GM23338 (cell line): ENCODE data around the gene FAM13A. TPM values are rescaled to one million over a fixed set of nuclear protein-coding genes. Genes with fewer than 3 reads are reported as not detected.

Experiments used
- ATAC-seq: fragments of 200-7000 bp; cut with Tn5 transposase; 3 replicates; pipeline ENCODE4 v1.9.1; 2020
- DNase-seq: peaks from one replicate; pipeline ENCODE4 v3.0.0-alpha.2; 2015; ENCODE audit warnings: low spot score
- H2AFZ ChIP-seq: fragments of 200-600 bp; sonication (generic); 2 replicates; pipeline ENCODE4 v1.8.0; 2016; ENCODE audit warnings: antibody characterized with exemption, mild to moderate bottlenecking, moderate library complexity
- H3F3A ChIP-seq: fragments of 200-600 bp; sonication (generic); replicated peaks from 2 replicates; pipeline ENCODE4 v1.8.0; 2017; ENCODE audit warnings: antibody characterized with exemption, mixed run types, low read depth
- H3K27ac ChIP-seq: fragments of 200-600 bp; sonication (generic); 2 replicates; pipeline ENCODE4 v1.6.1; 2016; ENCODE audit warnings: low read depth
- H3K27me3 ChIP-seq: fragments of 200-600 bp; sonication (generic); 2 replicates; pipeline ENCODE4 v1.8.0; 2016; ENCODE audit warnings: mild to moderate bottlenecking, mixed run types, moderate library complexity; ENCODE audit not compliant: insufficient read depth
- H3K36me3 ChIP-seq: fragments of 200-600 bp; sonication (generic); 2 replicates; pipeline ENCODE4 v1.8.0; 2016; ENCODE audit warnings: mild to moderate bottlenecking; ENCODE audit not compliant: insufficient read depth
- H3K4me1 ChIP-seq: fragments of 200-600 bp; sonication (generic); 2 replicates; pipeline ENCODE4 v1.8.0; 2016; ENCODE audit warnings: mild to moderate bottlenecking, moderate library complexity; ENCODE audit not compliant: insufficient read depth
- H3K4me2 ChIP-seq: fragments of 200-600 bp; sonication (generic); 2 replicates; pipeline ENCODE4 v1.7.1; 2017; ENCODE audit warnings: mixed run types
- H3K4me3 ChIP-seq: fragments of 200-600 bp; sonication (generic); 2 replicates; pipeline ENCODE4 v1.6.1; 2016; ENCODE audit warnings: mixed run types
- H3K79me2 ChIP-seq: fragments of 200-600 bp; sonication (generic); replicated peaks from 2 replicates; pipeline ENCODE4 v1.8.0; 2017; ENCODE audit warnings: mild to moderate bottlenecking; ENCODE audit not compliant: insufficient read depth
- H3K9me2 ChIP-seq: fragments of 200-600 bp; sonication (generic); 2 replicates; pipeline ENCODE4 v1.8.0; 2017; ENCODE audit not compliant: insufficient read depth
- H4K20me1 ChIP-seq: fragments of 200-600 bp; sonication (generic); replicated peaks from 2 replicates; pipeline ENCODE4 v1.8.0; 2017; ENCODE audit warnings: mild to moderate bottlenecking; ENCODE audit not compliant: insufficient read depth
- H3K27ac Mint-ChIP-seq: 2 replicates; pipeline ENCODE4 v1.8.0; 2020; ENCODE audit warnings: inconsistent platforms, mild to moderate bottlenecking, moderate library complexity, mixed read lengths
- H3K27me3 Mint-ChIP-seq: 3 replicates; pipeline ENCODE4 v1.8.0; 2022; ENCODE audit warnings: low read depth, mild to moderate bottlenecking, moderate library complexity, mixed read lengths, inconsistent platforms; ENCODE audit not compliant: insufficient read depth, poor library complexity
- H3K36me3 Mint-ChIP-seq: 3 replicates; pipeline ENCODE4 v1.8.0; 2021; ENCODE audit warnings: low read depth, mild to moderate bottlenecking, inconsistent platforms, moderate library complexity, mixed read lengths
- H3K4me1 Mint-ChIP-seq: 3 replicates; pipeline ENCODE4 v1.8.0; 2020; ENCODE audit warnings: mild to moderate bottlenecking, inconsistent platforms, mixed read lengths
- H3K4me3 Mint-ChIP-seq: 3 replicates; pipeline ENCODE4 v1.8.0; 2021; ENCODE audit warnings: moderate library complexity, mild to moderate bottlenecking, inconsistent platforms, mixed read lengths
- H3K9me3 Mint-ChIP-seq: 3 replicates; pipeline ENCODE4 v1.8.0; 2020; ENCODE audit warnings: moderate library complexity, mild to moderate bottlenecking, inconsistent platforms, mixed read lengths
- CREB1 ChIP-seq: fragments of 250-450 bp; sonication (Bioruptor Pico); IDR thresholded peaks from 2 replicates; pipeline ENCODE4 v1.5.0; 2020; ENCODE audit warnings: low read depth, mild to moderate bottlenecking, moderate library complexity
- CTCF ChIP-seq, 2 experiments: fragments of 200-600 bp in 1 of 2; sonication (generic) in 1 of 2; conservative IDR thresholded peaks; 2 replicates each; pipeline versions ENCODE4 v1.5.1 to v1.6.1; 2016 to 2017; ENCODE audit warnings: antibody characterized with exemption in 2 of 2, low read depth in 2 of 2, mild to moderate bottlenecking in 2 of 2, moderate library complexity in 1 of 2
- EZH2phosphoT487 ChIP-seq: fragments of 200-600 bp; sonication (generic); IDR thresholded peaks from one replicate; pipeline ENCODE4 v1.8.1; 2018; ENCODE audit warnings: antibody characterized with exemption; ENCODE audit not compliant: unreplicated experiment
- JUNB ChIP-seq: IDR thresholded peaks from one replicate; pipeline ENCODE4 v1.6.1; 2016; ENCODE audit warnings: antibody characterized with exemption; ENCODE audit not compliant: unreplicated experiment
- NANOG ChIP-seq: IDR thresholded peaks from 2 replicates; pipeline ENCODE4 v1.6.1; 2016; ENCODE audit warnings: antibody characterized with exemption, borderline replicate concordance
- POLR2AphosphoS5 ChIP-seq: IDR thresholded peaks from 2 replicates; pipeline ENCODE4 v1.6.1; 2016; ENCODE audit warnings: antibody characterized with exemption, low read depth
- REST ChIP-seq: IDR thresholded peaks from one replicate; pipeline ENCODE4 v1.6.1; 2018; ENCODE audit warnings: antibody characterized with exemption; ENCODE audit not compliant: unreplicated experiment
- STAT1 ChIP-seq: IDR thresholded peaks from one replicate; pipeline ENCODE4 v1.6.1; 2016; ENCODE audit warnings: antibody characterized with exemption; ENCODE audit not compliant: unreplicated experiment
- ZNF114 ChIP-seq: fragments of 250-450 bp; sonication (Bioruptor Pico); IDR thresholded peaks from 2 replicates; pipeline ENCODE4 v1.5.0; 2020; ENCODE audit warnings: mild to moderate bottlenecking, moderate library complexity
- ZNF331 ChIP-seq: fragments of 250-450 bp; sonication (Bioruptor Pico); IDR thresholded peaks from 2 replicates; pipeline ENCODE4 v1.5.0; 2020; ENCODE audit warnings: low read depth, mild to moderate bottlenecking, moderate library complexity
- ZNF462 ChIP-seq: fragments of 250-450 bp; sonication (Bioruptor Pico); IDR thresholded peaks from 2 replicates; pipeline ENCODE4 v1.5.0; 2020; ENCODE audit warnings: mild to moderate bottlenecking, moderate library complexity
- polyA plus RNA-seq: library from polyadenylated mRNA; unstranded; fragments of >200 nt; fragmentation: Nextera tagmentation; extraction: Ambion mirVana; gene quantifications from 2 replicates; pipeline ENCODE4 v1.2.1, GENCODE V29; 2016
- total RNA-seq: library from RNA; depleted of rRNA; stranded (reverse); fragments of >200 nt; shearing (Covaris generic); gene quantifications from 2 replicates; pipeline ENCODE4 v1.2.3, GENCODE V29; 2014

The FAM13A gene
- total and polyA plus RNA-seq, 2 experiments from 2014 or later: 13.9 to 28.4 TPM

DNA sequence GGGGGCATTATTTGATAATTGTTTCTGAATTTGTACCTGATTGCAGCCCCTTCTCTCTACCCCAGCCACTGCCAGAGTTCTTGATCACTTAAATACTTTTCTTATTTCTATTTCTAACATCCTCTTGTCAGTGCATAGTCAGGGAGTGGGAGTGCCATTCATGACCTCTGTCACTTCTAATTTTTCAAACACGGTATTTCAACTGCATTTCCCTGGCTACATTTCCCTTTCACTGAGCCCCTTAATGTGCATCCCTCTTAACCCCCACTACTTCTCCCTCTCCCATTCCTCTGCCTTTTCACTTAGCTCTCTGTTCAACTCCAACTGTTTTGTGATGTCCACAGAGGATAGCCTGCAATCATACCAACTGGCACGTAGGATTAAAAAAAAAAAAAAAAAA is 231.1 kb downstream of the FAM13A start:
- H3K27ac ChIP-seq: no peak overlapping the region
- no peaks in the 10 kb centered on the region for H4K20me1 ChIP-seq
- no peaks in the 10 kb centered on the region for H3K36me3 ChIP-seq
- no peaks in the 10 kb centered on the region for H3K27me3 ChIP-seq
- no peak overlapping the region for H3K4me3 ChIP-seq
- no peak for DNase-seq
- H3K9me2 ChIP-seq: no peaks in the 10 kb centered on the region
- H3F3A ChIP-seq: no peaks in the 10 kb centered on the region
- no peak for ATAC-seq
- H3K4me3 Mint-ChIP-seq: no peak overlapping the region
- no peak overlapping the region for H3K4me2 ChIP-seq
- peaks cover 19% of the 10 kb centered on the region for H3K4me1 ChIP-seq
- H3K36me3 Mint-ChIP-seq: no peaks in the 10 kb centered on the region
- H3K27me3 Mint-ChIP-seq: peaks cover 2% of the 10 kb centered on the region
- TF ChIP-seq ZNF331 (CRISPR knock-in tag) (no peak), CREB1 (CRISPR knock-in tag) (no peak), EZH2phosphoT487 (no peak), REST (no peak), ZNF462 (CRISPR knock-in tag) (no peak), STAT1 (no peak), POLR2AphosphoS5 (no peak), NANOG (no peak), JUNB (no peak), CTCF (conservative IDR thresholded peaks at IDR 0.05; ENCODE audit: low read depth in 2 of 2) (no peak), ZNF114 (CRISPR knock-in tag) (no peak)
- H3K79me2 ChIP-seq: no peaks in the 10 kb centered on the region; the same call in 1 of the 2 replicates
- no peak overlapping the region for H3K27ac Mint-ChIP-seq
- no peaks in the 10 kb centered on the region for H3K9me3 Mint-ChIP-seq
- peaks cover 17% of the 10 kb centered on the region; the same call in 2 of the 3 replicates for H3K4me1 Mint-ChIP-seq
- no peak overlapping the region for H2AFZ ChIP-seq
